ENCODE results near the gene RNF144A.

The RNF144A gene

DNA sequence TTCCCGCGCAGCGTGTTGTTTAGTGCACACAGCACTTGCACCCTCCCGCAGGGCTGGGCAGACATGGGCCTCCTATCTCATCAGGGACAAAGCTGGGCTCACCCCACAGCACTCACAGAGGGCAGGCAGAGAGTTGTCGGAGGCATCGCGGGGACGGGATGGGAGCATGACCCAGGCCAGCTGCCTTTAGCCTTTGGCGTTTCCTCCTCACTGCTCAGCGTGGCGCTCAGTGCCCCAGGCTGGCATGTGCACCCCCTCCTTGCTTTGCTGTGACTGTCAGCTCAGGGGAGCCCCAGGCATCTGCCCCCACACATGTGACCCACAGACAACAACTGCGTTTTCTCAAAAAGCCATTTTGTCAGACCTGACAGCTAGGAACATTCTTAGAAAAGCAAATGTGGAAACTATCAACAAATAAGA, 101.1 kb downstream of the RNF144A start:
- no peak for FAIRE-seq
- no peak for DNase-seq (ENCODE audit: insufficient read length, low spot score)

GRCh38 chr2:7018767-7019166, 101.6 kb downstream of the RNF144A start:
- FAIRE-seq (no peak), DNase-seq (ENCODE audit: insufficient read length, low spot score) (no peak)

DNA sequence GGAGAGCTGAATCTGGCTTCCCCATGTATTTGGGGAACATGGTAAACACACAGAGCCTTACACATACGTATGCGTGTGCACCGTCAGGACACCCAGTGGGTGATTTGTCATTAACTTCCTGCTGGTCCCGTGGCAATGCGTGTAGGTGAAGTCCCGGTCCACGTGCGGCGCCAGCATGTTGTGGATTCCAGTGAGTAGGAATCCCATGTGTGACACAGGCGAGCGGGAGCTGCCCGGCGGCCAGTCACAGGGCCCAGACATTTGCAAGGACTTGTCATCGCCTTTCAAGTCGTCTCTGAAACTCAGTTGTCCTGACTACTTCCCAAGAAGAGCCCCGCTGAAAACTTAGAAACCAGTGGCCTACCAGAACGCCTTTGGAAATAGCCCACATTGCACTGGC, 102.0 kb downstream of the RNF144A start:
- no peak for DNase-seq (ENCODE audit: insufficient read length, low spot score)
- no peak for FAIRE-seq

GRCh38 chr2:7020059-7020458, 102.8 kb downstream of the RNF144A start:
- no peak for DNase-seq (ENCODE audit: insufficient read length, low spot score)
- FAIRE-seq = no peak

GRCh38 chr2:7020468-7020867, 103.3 kb downstream of the RNF144A start:
- DNase-seq (ENCODE audit: insufficient read length, low spot score) (no peak), FAIRE-seq (no peak)

GRCh38 chr2:7020939-7021470, 103.8 kb downstream of the RNF144A start:
- FAIRE-seq (no peak), DNase-seq (ENCODE audit: insufficient read length, low spot score) (no peak)

DNA sequence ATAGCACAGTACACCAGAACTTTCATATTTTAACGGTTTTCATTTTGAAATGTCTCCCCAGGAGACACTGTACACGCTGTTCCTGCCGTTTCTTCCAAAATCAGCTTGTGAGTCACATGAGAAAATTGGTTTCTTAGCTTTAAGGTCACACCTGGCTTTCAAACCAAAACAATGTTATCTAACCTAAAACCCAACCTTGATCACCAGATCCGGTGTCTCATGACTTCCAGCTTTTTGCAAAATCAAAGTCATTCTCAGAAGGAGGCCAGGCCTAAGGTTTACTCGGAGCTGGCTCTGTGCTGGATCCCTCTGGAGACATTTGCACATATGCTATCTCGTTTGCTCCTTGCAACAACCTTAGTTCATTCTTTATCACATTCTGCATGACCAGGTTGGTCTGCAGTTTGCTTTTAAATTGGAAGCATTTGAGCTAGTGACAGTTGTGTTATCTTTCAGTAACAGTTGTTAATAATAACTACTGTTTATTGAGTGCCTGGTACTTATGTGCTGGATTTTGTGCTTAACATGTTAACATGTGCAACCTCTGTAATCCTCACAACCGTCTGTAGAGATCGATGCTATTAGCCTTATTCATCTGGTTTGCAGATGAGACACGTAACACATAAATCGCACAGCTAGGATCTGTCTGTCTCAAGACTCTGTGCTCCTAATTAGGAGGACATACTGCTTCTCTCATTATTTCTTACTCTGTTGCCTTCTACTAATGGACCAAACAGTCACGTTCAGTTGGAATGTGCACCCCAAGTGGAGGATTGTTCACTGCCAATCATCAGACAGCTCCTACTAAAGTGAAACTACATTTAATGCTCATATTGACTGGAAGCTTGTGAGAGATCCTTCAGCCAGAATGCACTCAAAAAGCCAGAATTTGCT, 105.5 kb downstream of the RNF144A start:
- FAIRE-seq (no peak), DNase-seq (ENCODE audit: insufficient read length, low spot score) (no peak)

DNA sequence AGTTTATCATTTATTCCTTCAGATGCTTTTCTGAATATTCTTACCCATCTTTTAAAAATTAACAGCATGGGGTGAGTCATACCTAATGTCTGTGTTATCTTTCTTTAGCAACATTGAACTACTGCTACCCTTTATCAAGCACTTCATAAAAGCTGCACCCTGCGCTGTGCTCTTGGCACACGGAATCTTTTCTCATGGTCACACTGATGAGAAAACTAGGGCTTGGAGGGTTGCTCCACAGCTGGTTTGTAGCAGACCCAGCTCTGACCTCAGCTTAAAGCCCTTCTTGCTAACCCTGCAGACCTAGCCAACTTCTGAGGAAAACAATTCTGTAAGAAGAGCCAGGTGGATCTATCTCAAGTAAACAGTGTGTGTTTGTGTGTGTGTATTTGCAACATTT, 106.3 kb downstream of the RNF144A start:
- FAIRE-seq (no peak), DNase-seq (ENCODE audit: insufficient read length, low spot score) (no peak)

DNA sequence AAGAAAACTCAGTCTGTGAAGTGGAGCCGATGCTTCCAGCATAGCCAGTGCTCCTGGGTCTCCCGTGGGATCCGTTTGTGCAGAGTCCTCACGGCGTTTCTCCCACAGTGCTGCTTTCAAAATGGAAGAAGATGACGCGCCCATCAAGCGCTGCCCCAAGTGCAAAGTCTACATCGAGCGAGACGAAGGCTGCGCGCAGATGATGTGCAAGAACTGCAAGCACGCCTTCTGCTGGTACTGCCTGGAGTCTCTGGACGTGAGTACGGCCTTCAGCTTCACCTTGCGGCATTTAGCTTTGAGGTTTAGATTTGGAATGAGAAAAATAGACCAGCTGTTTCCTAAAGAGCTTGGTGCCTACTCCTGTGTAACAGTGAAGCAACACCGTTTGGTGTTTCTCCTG, 107.0 kb downstream of the RNF144A start:
- FAIRE-seq (no peak), DNase-seq (ENCODE audit: insufficient read length, low spot score) (no peak)

DNA sequence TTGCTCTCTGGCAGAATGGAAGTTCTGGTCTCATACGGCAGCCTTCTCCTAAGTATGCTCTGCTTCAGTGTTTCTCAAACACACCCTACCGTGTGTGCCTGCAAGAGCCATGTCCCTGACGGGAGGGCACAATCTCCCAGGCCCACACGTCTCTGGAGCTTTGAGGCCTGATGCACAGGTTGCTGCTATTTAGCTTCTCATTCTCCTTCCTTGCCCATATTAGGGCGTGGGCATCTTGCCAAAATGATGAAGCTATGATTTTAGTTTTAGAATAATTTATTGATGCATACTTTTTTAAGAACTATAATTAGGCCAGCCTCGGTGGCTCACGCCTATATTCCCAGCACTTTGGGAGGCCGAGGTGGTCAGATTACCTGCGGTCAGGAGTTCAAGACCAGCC, 107.9 kb downstream of the RNF144A start:
- DNase-seq (ENCODE audit: insufficient read length, low spot score) (no peak), FAIRE-seq (no peak)

DNA sequence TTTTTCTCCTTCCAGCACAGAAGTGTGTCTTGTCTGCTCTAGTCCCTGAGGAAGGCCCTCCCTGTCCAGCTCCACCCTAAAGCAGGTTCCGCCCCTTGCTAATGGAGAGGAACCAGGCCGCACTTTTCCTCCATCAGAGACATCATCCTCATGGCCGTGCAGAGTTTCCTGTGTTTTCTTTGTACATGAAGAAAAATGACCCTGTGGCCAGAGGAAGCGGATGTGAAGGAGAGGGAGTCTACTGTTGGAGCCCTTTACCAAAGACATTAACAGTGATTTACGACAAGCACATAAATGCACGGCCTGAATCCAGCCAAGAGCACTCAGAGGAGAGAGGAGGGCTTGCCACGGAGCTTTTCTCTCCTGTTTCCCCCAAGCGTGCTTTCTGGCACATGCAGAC, 109.5 kb downstream of the RNF144A start:
- FAIRE-seq = no peak
- no peak for DNase-seq (ENCODE audit: insufficient read length, low spot score)

GRCh38 chr2:7027411-7027810, 110.2 kb downstream of the RNF144A start:
- no peak for DNase-seq (ENCODE audit: insufficient read length, low spot score)
- no peak for FAIRE-seq

- DNase-seq (ENCODE audit: insufficient read length, low spot score) (no peak), FAIRE-seq (no peak)
These were observed 110.9 kb downstream of the RNF144A start for GRCh38 chr2:7027956-7028655.

GRCh38 chr2:7028846-7029245, 111.6 kb downstream of the RNF144A start:
- DNase-seq (ENCODE audit: insufficient read length, low spot score) (no peak), FAIRE-seq (no peak)

- FAIRE-seq (no peak), DNase-seq (ENCODE audit: insufficient read length, low spot score) (no peak)
These were observed 112.3 kb downstream of the RNF144A start for GRCh38 chr2:7029291-7030059.

DNA sequence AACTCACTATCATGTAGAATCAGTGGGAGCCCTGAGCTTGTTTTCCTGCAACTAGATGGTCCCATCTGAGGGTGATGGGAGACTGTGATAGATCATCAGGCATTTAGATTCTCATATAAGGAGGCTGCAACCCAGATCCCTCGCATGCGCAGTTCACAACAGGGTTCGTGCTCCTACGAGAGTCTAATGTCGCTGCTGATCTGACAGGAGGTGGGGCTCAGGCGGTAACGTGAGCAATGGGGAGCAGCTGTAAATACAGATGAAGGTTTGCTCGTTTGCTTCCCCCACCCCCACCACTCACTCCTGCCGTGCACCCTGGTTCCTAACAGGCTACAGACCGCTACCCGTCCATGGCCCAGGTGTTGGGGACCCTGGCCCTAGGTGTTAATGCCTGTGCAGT, 113.6 kb downstream of the RNF144A start:
- DNase-seq (ENCODE audit: insufficient read length, low spot score) = no peak
- FAIRE-seq = no peak

DNA sequence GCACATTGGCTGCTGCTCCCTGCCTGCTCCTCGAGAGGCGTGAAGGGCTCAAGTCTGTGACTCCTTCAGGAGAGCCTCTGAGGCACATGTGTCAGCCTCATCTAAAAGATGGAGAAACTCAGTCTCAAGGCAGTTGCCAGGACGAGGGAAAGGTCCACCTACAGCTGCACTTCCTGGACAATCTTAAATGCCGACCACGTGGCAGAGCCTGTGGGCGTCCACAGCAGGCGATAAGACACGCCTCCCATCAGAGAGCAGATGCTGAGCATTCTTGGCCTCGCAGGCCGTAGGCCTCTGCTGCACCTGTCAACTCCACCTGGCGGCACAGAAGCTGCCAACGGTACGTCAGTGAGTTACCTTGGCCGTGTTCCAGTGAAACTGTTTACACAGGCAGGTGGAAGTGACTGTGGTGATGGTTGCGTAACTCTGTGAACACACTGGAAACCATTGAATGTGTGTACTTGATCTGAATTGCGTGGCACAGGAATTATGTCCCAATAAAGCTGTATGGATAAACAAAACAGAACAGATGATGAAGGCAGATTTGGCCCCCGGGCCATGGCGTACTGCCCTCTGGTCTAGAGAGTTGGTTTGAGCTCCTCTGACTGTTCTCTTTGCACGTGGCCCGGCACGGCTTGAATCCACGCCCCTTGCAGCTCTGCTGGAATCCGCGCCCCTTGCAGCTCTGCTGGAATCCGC, 114.5 kb downstream of the RNF144A start:
- DNase-seq (ENCODE audit: insufficient read length, low spot score) (no peak), FAIRE-seq (no peak)

DNA sequence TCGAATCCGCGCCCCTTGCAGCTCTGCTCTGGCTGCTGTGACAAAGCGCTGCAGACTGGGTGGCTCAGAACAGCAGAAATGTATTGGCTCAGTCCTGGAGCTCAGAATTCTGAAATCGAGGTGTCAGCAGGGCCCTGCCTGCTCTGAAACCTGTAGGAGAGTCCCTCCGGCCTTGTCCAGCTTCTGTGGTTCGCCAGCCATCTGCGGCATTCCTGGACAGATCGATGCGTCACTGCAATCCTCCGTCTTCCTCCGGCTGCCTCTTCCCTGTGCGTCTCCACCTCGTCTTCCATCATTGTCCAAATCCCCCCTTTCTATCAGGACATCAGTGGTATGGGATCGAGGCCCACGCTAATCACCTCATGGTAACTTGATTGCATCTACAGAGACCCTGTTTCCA, 115.2 kb downstream of the RNF144A start:
- DNase-seq (ENCODE audit: insufficient read length, low spot score) = no peak
- FAIRE-seq = no peak

- FAIRE-seq = no peak
- no peak for DNase-seq (ENCODE audit: insufficient read length, low spot score)
These were observed 116.1 kb downstream of the RNF144A start for GRCh38 chr2:7033136-7033960.

DNA sequence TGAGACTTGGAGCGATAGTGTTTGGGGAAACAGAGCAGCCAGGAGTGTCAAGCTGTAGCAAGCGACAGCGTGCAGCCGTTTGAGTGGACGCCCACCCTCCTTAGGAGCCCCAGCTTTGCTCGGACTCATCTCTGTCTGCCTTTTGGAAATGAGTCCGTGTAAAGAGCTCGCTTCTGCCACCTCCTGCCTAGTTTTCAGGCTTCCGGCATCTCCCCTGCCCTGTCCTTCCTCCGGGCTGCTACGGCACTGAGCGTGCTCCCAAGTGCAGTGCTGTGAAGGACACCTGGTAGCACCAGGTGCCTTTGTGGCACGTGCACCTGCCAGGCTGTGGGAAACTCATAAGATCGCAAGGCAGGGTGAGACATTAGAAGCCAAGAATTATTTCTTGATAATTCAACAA, 117.1 kb downstream of the RNF144A start:
- DNase-seq (ENCODE audit: insufficient read length, low spot score) = no peak
- FAIRE-seq = no peak
